HG03045 (cell line): Measurements from ENCODE around the gene PPME1.

Source experiments
- ATAC-seq: cut with Tn5 transposase; IDR thresholded peaks from one replicate; pipeline ENCODE4 v1.9.1; 2021; ENCODE audit warnings: mild to moderate bottlenecking, moderate library complexity; ENCODE audit not compliant: unreplicated experiment

PPME1 gene

DNA sequence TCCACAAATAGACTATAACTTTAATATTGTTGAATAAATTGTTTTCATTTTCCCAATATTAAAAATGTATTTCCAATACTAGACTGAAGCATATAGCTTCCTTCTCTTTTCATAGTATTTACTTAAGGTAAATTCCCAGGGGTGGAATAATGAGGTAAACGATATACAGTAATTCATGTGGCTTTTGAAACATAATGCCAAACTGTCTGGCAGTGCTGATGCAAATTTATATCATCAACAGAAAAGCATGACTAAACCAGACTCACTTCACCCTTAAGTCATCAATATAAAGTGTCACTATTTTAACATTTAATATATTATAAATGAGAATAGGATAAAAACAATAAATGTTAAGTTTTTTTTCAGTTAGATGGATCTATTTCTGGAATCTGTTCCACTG, 13.9 kb upstream of the PPME1 start:
- no peak for ATAC-seq

GRCh38 chr11:74159642-74160041, 11.4 kb upstream of the PPME1 start:
- no peak for ATAC-seq

- ATAC-seq = no peak
Measured at GRCh38 chr11:74162681-74163467, 8.2 kb upstream of the PPME1 start.

- ATAC-seq = no peak
Measured at GRCh38 chr11:74168838-74169237, 2.3 kb upstream of the PPME1 start.

- no peak for ATAC-seq
Measured at GRCh38 chr11:74169738-74170458, 1.2 kb upstream of the PPME1 start.

GRCh38 chr11:74171630-74171968, 510 bp downstream of the PPME1 start:
- no peak for ATAC-seq

- ATAC-seq = no peak
Measured at GRCh38 chr11:74171997-74172396, 908 bp downstream of the PPME1 start.

DNA sequence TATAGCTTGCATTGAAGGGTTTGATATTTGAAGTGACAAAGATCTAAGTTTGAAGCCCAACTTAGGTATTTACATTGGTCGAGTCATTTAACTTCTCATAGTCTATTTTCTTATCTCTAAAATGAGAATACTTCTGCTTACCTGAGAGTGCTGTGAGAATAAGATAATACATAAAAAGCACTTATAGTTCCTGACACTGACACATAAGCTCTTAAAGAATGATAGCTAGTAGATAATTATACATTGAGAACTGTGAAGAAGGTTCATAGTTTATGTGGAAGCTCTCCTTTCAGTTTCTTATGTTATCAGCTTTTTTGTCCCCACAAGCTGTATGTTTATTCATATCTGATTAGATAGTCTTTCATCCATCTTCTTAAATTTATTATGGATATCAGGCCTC, 4.8 kb downstream of the PPME1 start:
- no peak for ATAC-seq

DNA sequence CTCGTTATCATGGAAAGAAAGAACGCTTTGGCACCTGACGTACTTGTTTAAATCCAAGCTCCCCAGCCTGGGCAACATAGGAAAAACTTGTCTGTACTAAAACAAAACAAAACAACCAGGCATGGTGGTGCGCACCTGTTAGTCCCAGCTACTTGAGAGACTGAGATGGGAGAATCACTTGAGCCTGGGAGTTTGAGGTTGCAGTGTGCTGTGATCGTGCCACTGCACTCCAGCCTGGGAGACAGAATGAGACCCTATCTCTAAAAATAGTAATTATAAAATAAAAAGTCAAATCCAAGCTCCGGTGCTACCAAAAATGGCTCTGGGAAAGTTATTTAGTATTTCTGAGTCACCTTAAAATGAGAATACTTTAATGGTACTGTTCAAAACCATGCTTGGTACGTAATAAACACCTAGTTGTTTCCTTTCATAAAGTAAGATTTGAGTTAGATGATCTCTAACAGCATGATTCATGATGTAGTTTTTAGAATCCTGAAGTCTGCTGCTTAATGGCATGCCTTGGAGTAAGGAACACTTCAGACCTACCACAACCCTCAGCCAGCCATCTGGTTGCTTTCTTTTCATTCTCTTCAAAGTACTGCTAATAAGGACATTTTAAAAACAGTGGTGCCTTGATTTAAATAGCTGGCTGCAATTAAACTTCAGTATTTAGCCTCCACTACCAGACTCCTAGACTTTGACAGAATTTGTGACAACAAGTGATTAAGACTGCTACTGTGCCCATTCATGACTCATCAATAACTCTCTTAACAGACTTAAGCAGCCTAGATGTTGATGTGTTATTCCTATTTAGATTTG, 8.4 kb downstream of the PPME1 start:
- no peak for ATAC-seq

- ATAC-seq = no peak
Measured at GRCh38 chr11:74182635-74183034, 11.5 kb downstream of the PPME1 start.

DNA sequence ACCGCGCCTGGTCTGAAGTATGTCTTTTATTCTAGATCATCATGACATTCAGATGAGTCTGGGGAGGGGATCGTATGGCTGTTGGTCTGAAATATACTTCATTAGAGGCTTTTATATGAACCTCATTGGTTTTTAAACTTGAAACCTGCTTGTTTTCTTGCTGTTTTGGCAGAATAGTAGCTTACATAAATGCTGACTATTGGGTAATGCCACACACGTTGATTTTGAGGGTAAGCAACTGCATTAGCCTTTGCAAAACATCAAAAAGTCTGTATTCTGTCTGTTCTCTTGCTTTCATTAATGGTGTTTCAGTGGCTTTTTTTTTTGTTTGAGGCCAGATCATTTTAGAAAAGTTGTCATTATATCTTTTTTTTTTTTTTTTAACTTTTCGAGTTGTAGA, 14.2 kb downstream of the PPME1 start:
- ATAC-seq = no peak

DNA sequence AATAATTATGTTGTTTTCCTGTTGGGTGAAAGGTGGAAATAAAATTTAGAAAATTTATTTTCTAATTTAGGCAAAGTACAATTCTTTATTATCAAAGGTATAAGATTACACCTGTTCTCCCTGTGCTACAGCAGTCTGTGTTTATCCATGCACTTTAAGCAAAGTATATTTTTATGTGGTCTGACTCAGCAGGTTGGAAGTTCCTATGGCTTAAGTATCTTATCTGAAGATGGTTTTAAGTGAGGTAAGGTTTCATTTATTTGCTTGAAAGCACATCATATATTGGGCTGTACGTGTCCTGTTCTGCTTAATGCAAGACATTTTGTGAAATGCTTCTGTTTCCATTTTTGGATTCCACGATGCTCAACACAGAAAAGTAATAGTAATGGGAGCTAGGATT, 14.6 kb downstream of the PPME1 start:
- no peak for ATAC-seq

DNA sequence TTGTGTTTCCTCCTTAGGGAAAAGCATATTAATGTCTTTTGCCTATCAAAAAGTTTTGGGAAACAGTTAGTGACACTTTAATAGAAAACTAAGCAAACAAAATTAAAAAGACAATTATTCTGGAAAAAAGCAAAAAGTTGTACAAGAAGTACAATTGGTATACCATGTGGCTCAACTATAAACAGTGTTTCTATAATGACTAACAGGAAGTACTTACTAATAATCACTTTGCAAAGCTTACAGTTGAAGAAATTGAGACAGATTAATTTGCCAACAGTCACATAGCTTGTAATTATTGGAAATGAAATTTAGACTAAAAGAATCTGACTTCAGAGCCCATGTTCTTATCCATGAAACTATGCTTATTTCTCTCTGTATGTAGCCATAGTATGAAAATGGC, 24.7 kb downstream of the PPME1 start:
- no peak for ATAC-seq

GRCh38 chr11:74196781-74197486, 25.8 kb downstream of the PPME1 start:
- no peak for ATAC-seq

- no peak for ATAC-seq
Measured at GRCh38 chr11:74203966-74204365, 32.9 kb downstream of the PPME1 start.

- no peak for ATAC-seq
Measured at GRCh38 chr11:74204701-74205100, 33.6 kb downstream of the PPME1 start.

GRCh38 chr11:74205181-74205580, 34.1 kb downstream of the PPME1 start:
- no peak for ATAC-seq

DNA sequence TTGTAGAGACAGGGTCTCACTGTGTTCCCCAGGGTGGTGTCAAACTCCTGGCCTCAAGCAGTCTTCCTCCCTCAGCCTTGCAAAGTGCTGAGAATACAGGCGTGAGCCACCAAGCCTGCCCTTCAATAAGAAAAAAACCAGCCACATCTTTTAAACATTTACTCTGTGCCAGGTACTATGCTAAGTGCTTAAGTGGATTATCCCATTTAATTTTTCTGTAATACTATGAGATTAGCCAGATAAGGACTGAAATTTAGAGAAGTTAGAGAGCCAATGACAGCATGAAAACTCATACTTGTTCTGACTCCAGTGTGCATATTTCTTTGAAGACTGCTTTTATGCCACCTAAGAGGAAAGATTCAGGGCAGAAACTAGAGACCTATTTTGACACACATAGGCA, 35.7 kb downstream of the PPME1 start:
- ATAC-seq = no peak

DNA sequence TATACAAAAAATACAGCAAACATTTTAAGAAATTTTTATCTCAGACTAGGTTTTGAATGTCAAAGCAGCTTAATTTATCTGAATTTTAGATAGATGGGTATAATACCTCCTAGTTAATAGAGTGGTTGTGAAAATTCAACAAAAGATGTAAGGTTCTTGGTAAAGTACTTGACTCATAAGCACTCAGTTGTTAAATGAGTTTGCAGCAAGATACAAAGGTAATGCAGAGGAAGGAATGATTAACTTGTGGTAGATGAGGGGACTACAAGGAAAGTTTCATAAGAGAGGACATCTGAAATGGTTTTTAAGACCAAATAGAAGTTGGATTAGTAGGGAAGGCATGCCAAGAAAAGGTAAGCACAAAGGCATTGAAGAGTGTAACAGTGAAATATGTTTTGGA, 37.4 kb downstream of the PPME1 start:
- no peak for ATAC-seq

DNA sequence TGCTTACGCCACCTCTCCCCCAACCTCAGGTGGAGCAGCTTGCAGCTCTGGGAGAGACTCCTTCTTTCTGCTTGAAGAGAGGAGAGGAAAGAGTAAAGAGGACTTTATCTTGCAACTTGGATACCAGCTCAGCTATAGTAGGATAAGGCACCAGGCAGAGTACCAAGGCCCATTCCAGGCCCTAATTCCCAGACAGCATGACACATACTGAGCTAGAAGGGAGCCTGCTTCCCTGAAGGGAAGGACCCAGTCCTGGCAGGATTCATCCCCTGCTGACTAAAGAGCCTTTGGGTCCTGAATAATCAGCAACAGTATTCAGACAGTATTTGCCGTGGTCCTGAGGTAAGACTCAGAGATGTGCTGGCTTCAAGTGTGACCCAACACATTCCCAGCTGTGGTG, 41.4 kb downstream of the PPME1 start:
- no peak for ATAC-seq

GRCh38 chr11:74220376-74220775, 49.3 kb downstream of the PPME1 start:
- ATAC-seq = no peak
